OCI-LY1 (cell line): Measurements from ENCODE around the gene CAMTA2.
"Not testable (repeated sequence)": the region's sequence is repeated elsewhere in the genome, so short reads cannot be mapped to it uniquely, and the experiment has no call there.

ENCODE experiments used
- H2AFZ ChIP-seq: fragments of 200-600 bp; sonication (generic), shearing (Covaris generic); 2 replicates; pipeline ENCODE4 v1.6.0; 2014; ENCODE audit warnings: antibody characterized with exemption, mild to moderate bottlenecking, low read length
- H3F3A ChIP-seq: fragments of 200-600 bp; sonication (generic), shearing (Covaris generic); 2 replicates; pipeline ENCODE4 v1.6.0; 2014; ENCODE audit warnings: mild to moderate bottlenecking, antibody characterized with exemption, low read length, moderate library complexity; ENCODE audit not compliant: insufficient read depth
- H3K27ac ChIP-seq: fragments of 200-600 bp; sonication (generic); 2 replicates; pipeline ENCODE4 v1.5.1; 2014; ENCODE audit warnings: low read length, mixed run types, mild to moderate bottlenecking, low read depth; ENCODE audit not compliant: poor library complexity, severe bottlenecking
- H3K27me3 ChIP-seq: fragments of 200-600 bp; sonication (generic); 2 replicates; pipeline ENCODE4 v1.6.0; 2014; ENCODE audit warnings: antibody characterized with exemption, mild to moderate bottlenecking, low read length, moderate library complexity; ENCODE audit not compliant: insufficient read depth
- H3K36me3 ChIP-seq: fragments of 200-600 bp; sonication (generic); 2 replicates; pipeline ENCODE4 v1.6.1; 2014; ENCODE audit warnings: mild to moderate bottlenecking, antibody characterized with exemption, low read length, moderate library complexity, mixed read lengths; ENCODE audit not compliant: insufficient read depth
- H3K4me1 ChIP-seq: fragments of 200-600 bp; sonication (generic); 2 replicates; pipeline ENCODE4 v1.5.1; 2014; ENCODE audit warnings: mild to moderate bottlenecking, low read length, moderate library complexity; ENCODE audit not compliant: insufficient read depth, severe bottlenecking
- H3K4me2 ChIP-seq: fragments of 200-600 bp; sonication (generic), shearing (Covaris generic); 2 replicates; pipeline ENCODE4 v1.6.1; 2014; ENCODE audit warnings: low read length
- H3K4me3 ChIP-seq: fragments of 200-600 bp; sonication (generic); 2 replicates; pipeline ENCODE4 v1.5.1; 2014; ENCODE audit warnings: low read length, low read depth, mild to moderate bottlenecking, mixed read lengths; ENCODE audit not compliant: poor library complexity, severe bottlenecking
- H3K79me2 ChIP-seq: fragments of 200-600 bp; shearing (Covaris generic); 2 replicates; pipeline ENCODE4 v1.6.1; 2016; ENCODE audit warnings: mixed run types, low read length, mixed read lengths; ENCODE audit not compliant: insufficient read depth
- H3K9ac ChIP-seq: fragments of 200-600 bp; sonication (generic), shearing (Covaris generic); 2 replicates; pipeline ENCODE4 v1.6.1; 2014; ENCODE audit warnings: mild to moderate bottlenecking, low read length, mixed read lengths
- H3K9me2 ChIP-seq: fragments of 200-600 bp; sonication (generic), shearing (Covaris generic); 2 replicates; pipeline ENCODE4 v1.6.1; 2014; ENCODE audit warnings: low read depth, mild to moderate bottlenecking, low read length, mixed read lengths
- H3K9me3 ChIP-seq: fragments of 200-600 bp; shearing (Covaris generic); 2 replicates; pipeline ENCODE4 v1.6.1; 2014; ENCODE audit warnings: low read length, mixed read lengths
- H4K20me1 ChIP-seq: fragments of 200-600 bp; sonication (generic), shearing (Covaris generic); 2 replicates; pipeline ENCODE4 v1.6.0; 2016; ENCODE audit warnings: mild to moderate bottlenecking, low read length; ENCODE audit not compliant: insufficient read depth
- EZH2 ChIP-seq: fragments of 200-600 bp; sonication (generic), shearing (Covaris generic); IDR thresholded peaks from 2 replicates; pipeline ENCODE4 v1.8.0; 2017; ENCODE audit warnings: borderline replicate concordance, mixed run types, mild to moderate bottlenecking, antibody characterized with exemption, low read length, moderate library complexity, mixed read lengths
- TF ChIP-seq, protein P1 (sequence below): fragments of 200-600 bp; sonication (generic), shearing (Covaris generic); IDR thresholded peaks from 2 replicates; pipeline ENCODE4 v1.5.1; 2017; ENCODE audit warnings: mild to moderate bottlenecking, antibody characterized with exemption, low read length, moderate library complexity, mixed read lengths

Gene CAMTA2

GRCh38 chr17:4931963-4932362, 55.5 kb downstream of the CAMTA2 start, which contains the start of gene GP1BA:
Gene GP1BA (plus strand): TSS chr17:4932277. CDS start chr17:4932605, 328 bp downstream.
- no peaks in the 10 kb centered on the region for H3K9me2 ChIP-seq
- H3K79me2 ChIP-seq = no peaks in the 10 kb centered on the region
- no peak within 1 kb of the TSS for H3K4me3 ChIP-seq
- peaks cover 5% of the 10 kb centered on the region for H3K4me1 ChIP-seq
- H3K9me3 ChIP-seq = no peaks in the 10 kb centered on the region
- no peaks in the 10 kb centered on the region for H3K27me3 ChIP-seq
- no peaks in the 10 kb centered on the region for H4K20me1 ChIP-seq
- no peak within 1 kb of the TSS for H3K9ac ChIP-seq
- H3K36me3 ChIP-seq = peaks cover 23% of the 10 kb centered on the region
- H3K27ac ChIP-seq = no peak within 1 kb of the TSS
- H3K4me2 ChIP-seq = no peak within 1 kb of the TSS
- H3F3A ChIP-seq = no peaks in the 10 kb centered on the region
- H2AFZ ChIP-seq = no peak within 1 kb of the TSS
- TF ChIP-seq, protein P1, sequence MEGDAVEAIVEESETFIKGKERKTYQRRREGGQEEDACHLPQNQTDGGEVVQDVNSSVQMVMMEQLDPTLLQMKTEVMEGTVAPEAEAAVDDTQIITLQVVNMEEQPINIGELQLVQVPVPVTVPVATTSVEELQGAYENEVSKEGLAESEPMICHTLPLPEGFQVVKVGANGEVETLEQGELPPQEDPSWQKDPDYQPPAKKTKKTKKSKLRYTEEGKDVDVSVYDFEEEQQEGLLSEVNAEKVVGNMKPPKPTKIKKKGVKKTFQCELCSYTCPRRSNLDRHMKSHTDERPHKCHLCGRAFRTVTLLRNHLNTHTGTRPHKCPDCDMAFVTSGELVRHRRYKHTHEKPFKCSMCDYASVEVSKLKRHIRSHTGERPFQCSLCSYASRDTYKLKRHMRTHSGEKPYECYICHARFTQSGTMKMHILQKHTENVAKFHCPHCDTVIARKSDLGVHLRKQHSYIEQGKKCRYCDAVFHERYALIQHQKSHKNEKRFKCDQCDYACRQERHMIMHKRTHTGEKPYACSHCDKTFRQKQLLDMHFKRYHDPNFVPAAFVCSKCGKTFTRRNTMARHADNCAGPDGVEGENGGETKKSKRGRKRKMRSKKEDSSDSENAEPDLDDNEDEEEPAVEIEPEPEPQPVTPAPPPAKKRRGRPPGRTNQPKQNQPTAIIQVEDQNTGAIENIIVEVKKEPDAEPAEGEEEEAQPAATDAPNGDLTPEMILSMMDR = no peak

- no peak for TF ChIP-seq EZH2
- TF ChIP-seq, protein P1 = no peak
- H3F3A ChIP-seq = no peaks in the 10 kb centered on the region
- no peaks in the 10 kb centered on the region for H3K4me1 ChIP-seq
- no peaks in the 10 kb centered on the region for H3K9me2 ChIP-seq
- H3K36me3 ChIP-seq = peaks cover 9% of the 10 kb centered on the region
- no peaks in the 10 kb centered on the region for H3K27me3 ChIP-seq
- H3K27ac ChIP-seq = no peak overlapping the region
- no peaks in the 10 kb centered on the region for H4K20me1 ChIP-seq
- no peak overlapping the region for H3K4me2 ChIP-seq
- no peak overlapping the region for H3K9ac ChIP-seq
- H3K9me3 ChIP-seq = no peaks in the 10 kb centered on the region
- H2AFZ ChIP-seq = no peak overlapping the region
- H3K4me3 ChIP-seq = no peak overlapping the region
- no peaks in the 10 kb centered on the region for H3K79me2 ChIP-seq
Observed at GRCh38 chr17:4928881-4929280, 58.6 kb downstream of the CAMTA2 start.

DNA sequence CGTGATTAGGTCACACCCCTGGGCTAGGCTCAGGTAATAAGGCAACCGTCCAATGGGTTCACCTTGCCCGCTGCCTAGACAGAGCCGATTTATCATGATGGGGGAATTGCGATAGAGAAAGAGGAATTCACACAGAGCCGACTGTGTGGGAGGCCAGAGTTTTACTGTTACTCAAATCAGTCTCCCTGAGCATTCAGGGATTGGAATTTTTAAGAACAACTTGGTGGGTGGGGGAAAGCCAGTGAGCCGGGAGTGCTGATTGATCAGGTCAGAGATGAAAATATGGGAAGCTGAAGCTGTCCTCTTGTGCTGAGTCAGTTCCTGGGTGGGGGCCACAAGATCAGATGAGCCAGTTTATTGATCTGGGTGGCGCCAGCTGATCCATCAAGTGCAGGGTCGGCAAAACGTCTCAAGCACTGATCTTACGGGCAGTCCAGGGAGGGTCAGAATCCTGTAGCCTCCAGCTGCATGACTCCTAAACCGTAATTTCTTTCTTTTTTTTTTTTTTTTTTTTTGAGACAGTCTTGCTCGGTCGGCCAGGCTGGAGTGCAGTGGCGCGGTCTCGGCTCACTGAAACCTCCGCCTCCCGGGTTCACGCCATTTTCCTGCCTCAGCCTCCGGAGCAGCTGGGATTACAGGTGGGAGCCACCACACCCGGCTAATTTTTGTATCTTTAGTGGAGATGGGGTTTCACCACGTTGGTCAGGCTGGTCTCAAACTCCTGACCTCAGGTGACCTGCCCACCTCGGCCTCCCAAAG, 60.7 kb downstream of the CAMTA2 start:
- not testable (repeated sequence) for H3K27ac ChIP-seq, H3K4me1 ChIP-seq, H2AFZ ChIP-seq, H3F3A ChIP-seq, H3K79me2 ChIP-seq, H3K27me3 ChIP-seq, H3K36me3 ChIP-seq, H4K20me1 ChIP-seq, H3K9me3 ChIP-seq, H3K9me2 ChIP-seq, H3K4me3 ChIP-seq, H3K9ac ChIP-seq, H3K4me2 ChIP-seq

GRCh38 chr17:4921320-4921719, 66.2 kb downstream of the CAMTA2 start:
- Histone ChIP-seq H3K9me2 (no peaks in the 10 kb centered on the region), H3K9ac (no peak overlapping the region), H3K79me2 (no peaks in the 10 kb centered on the region), H3K4me2 (no peak overlapping the region), H3K4me3 (no peak overlapping the region), H2AFZ (no peak overlapping the region), H3K36me3 (no peaks in the 10 kb centered on the region), H3F3A (no peaks in the 10 kb centered on the region), H4K20me1 (no peaks in the 10 kb centered on the region), H3K27me3 (no peaks in the 10 kb centered on the region), H3K4me1 (no peaks in the 10 kb centered on the region), H3K27ac (no peak overlapping the region), H3K9me3 (no peaks in the 10 kb centered on the region)
- TF ChIP-seq, protein P1 = no peak
- no peak for TF ChIP-seq EZH2
